NCI-H2196 treated with DMSO at 0.1 percent for 48 hours (cell line): ENCODE measurements around the gene BTBD16.

Source experiments
- DNase-seq: peaks from one replicate; lab custom pipeline; 2025; ENCODE audit not compliant: unreplicated experiment; lab: John Stamatoyannopoulos, UW

Gene BTBD16

DNA sequence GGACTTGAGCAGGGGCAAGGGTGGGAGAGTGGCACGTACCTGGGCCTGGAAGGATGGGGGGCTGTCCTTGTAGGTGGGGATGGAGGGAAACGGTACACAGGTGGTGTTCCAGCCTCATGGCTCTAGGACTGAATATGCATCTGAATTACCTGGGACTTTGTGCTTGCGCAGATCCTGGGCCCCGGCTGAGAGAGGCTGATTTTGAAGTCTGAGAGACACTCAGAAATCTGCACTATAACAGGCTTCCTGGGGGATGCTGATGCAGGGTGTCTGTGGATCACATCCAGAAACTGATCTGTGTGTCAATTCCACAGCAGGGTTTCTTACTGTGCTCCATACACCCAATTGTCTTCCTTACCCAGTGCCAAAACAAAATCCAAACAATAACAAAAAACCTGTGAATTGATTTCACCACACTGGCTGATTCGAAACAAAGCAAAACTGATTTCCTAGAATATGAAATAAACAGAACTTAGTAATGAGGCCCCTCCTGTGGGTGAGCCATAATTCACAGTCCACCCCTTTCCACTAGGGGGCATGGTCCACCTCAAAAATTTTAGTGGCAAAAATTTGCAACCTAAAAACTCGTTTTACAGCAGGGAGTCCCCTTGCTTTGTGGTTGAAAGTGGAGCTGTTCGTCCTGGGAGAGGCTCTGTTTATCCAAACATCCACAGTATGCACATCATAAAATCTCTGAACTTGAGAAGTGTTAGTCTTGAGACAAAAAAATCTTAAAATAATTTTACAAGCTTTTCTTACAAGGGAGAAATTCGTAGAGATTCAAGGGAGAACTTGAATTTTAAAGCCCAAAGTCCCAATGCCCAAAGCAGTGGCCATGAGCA is 71.4 kb downstream of the BTBD16 start:
- no peak for DNase-seq

DNA sequence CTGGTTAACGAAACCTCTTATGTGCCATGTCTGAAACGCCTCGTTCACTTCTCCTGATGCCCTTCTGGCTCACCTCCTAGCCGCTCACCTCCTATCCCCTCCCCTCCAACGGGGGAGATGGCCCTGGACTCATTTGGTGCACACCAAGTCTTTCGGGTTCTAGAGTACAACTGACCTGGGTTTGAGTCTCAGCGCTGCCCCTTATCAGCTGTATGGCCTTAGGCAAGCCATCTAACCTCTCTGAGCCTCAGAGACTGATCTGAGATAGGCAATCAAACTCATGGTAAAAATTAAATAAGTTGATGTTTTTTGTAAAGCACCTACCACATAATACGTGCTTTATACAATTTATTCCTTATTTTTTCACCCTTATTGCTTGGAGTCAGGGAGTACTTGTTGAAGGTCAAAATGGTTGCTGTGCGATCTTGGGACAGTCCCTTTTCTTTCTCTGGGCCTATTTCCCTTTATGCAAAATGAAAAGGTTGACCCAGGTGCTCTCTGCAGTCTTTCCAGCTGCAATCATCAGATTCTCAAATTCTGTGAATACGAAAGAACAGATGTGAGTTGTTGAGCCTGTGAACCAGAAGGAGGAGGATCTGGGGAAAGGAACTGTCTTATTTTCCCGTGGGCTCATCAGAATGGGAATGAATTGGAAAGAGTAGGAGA is 72.2 kb downstream of the BTBD16 start:
- DNase-seq: no peak

DNA sequence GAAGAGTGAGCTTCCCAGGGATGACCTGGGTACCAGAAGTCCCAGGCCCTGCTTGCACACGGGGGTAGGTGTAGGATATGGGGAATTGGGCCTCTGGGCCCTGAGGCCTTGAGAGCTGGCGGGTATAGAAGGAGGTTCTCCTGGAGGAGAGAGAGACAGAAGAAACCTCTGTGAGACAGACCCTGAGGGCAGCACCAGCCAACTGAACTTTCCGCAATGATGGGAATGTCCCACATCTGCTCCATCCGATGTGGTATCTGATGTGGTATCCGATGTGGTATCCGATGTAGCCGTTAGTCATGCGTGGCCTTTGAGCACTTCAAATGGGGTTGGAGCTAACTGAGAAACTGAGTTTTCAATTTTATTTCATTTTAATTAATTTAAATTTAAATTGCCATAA is 72.8 kb downstream of the BTBD16 start:
- DNase-seq: no peak

DNA sequence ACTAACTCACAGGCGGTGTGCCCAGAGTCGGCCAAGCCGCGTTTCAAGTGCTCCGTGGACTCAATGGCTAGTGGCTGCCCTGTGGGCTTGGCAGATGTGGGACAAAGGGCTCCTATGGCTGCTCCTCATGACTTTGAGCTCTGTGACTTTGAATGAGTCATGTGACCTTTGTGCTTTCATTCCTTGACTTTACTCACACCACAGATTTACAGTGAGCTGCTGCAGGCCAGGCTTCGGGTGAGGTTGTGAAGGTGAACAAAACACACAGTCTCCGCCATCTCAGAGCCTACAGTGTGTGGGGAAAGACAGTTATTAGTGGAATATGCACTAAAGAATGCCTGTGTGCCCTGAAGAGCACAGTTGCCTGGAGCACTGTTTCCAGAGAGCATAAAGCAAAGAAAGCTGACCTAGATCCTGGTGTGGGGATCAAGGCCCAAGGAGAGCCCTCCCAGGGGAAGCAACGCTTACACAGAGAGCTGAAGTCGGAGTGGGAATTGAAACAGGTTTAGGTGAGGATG is 73.7 kb downstream of the BTBD16 start:
- no peak for DNase-seq

DNA sequence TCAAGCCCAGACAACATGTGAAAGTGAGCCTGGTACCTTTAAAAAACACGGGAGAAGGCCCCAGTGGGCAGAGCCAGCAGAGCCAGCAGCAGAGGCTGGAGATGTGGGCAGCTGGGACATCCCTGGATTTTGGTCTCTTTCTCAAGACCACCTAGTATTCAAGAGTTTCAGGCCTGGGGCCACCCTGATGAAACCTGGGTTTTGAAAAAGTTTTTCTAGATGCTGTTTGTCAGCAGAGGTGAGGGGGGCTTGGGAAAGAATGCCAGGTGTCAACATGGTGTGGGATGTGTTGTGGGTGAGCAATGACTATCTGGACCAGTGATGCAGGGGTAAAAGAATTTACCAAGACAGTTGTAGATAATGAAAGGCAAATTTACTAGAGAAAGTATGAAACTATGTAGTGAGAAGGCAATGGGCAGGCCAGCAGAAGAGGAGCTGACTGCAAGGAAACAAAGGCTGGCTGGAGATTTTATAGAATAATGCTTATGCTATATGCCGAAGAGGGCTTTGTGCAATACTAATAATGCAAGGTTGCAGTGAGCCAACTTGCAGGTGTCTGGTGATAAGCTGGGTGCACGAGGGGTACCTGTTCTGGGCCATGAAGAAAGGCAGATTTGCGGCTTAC is 75.3 kb downstream of the BTBD16 start:
- DNase-seq: no peak

DNA sequence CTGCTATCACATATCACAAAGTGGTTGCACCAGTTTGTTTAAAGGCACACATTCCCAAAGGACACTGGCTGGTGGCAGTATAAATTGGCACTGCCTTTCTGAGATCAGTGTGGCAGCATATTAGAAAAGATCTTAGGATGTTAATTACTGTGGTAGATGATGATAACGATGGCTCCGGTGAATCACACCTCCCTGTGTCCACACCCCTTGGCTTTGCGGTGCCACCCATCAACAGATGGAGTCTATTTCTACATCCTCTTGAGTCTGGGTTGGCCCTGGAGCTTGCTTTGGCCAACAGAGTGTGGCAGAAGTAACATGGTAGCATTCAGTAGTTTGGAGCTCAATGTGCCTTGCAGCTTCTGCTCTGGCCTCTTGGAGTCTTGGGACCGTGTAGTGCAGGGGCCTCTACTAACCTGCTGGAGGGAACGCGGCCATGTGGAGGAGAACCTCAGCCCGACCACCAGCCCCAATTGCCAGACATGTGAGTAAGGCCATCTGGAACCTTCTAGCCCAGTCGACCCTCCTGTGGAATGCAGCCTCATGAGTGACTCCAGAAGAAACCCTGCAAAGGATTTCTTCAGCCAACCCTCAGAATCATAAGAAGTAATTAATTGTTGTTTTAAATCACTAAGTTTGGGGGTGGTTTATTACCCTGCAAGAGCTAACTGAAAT is 76.2 kb downstream of the BTBD16 start:
- no peak for DNase-seq

DNA sequence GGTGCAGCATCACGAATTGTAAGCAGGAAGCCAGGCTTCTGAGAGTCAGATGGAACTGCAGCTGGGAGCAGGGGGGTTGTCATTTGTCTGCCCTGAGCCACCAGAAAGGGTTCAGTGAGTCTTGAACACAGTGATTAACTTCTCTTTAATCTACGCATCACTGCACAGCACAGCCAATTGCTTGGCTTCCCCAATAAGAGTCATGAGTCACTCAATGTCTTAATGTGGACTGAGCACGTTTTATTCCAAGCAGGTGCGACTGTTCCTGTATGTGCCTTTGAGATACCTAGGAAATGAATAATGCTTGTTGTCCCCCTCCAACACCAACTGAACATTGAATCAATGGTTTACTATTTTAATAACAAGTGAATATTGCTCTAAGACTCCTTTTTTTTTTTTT is 77.4 kb downstream of the BTBD16 start:
- DNase-seq: no peak

DNA sequence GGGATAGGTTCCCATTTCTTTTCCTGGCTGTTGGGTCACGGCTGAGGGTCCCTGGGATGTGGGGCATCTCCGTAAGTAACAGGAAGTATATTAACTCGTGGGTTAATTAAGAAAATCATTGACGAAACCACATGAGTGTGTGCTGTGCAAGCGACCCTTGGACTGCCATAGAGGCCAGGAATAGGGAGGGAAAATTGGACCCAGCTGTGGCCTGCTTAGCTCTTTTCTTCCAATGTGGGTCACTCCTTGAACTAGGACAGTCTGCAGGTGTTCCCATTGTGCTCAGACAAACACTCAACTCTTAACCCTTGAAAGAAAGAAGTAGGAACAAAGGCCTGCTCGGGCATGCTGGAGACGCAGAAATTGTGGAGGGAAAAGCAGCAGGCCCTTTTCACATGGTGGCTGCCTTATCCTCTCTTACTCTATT is 77.9 kb downstream of the BTBD16 start:
- DNase-seq: no peak

DNA sequence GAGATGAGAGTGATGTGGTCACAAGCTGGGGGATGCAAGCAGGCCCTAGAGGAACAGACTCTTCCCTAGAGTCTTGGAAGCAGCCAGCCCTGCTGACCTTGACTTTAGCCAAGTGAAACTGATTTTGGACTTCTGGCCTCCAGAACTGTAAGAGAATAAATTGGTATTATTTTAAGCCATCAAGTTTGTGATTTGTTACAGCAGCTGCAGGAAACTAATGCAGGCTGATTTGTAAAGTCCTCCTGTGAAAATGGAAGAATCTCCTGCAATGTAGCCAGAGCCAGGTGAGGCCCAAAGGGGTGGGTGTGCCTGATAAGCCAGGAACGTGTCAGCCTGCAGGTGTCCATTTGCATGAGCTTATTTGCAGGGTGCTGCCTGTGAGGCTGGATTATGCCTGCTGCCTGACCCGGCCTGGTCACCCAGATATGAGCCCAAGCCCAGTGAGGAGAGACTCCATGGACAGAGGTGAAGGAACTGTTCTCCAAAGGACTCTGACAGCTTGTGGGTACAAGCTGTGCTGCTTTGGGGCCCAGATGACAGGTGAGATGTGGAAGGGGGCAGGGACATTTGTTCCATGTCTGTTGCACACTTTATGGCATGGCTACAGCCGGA is 78.8 kb downstream of the BTBD16 start:
- DNase-seq: no peak

DNA sequence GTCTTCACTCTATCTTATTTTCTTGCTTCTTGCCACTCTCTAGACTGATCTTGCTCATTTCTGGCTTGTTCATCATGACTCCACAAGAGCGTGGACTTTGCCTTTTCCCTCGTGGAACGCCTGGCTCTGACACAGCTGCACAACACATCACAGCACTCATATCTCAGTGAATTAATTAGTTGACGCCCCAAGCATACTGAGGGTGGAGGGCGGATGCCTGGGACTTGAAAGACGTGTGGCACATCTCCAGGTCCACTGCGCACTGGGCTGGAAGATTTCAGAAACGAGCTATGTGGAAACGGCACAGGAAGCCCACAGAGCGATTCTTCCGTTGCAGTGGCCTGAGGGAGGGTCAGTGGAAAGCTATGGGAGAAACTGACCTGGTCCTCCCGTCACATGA is 79.8 kb downstream of the BTBD16 start:
- no peak for DNase-seq

DNA sequence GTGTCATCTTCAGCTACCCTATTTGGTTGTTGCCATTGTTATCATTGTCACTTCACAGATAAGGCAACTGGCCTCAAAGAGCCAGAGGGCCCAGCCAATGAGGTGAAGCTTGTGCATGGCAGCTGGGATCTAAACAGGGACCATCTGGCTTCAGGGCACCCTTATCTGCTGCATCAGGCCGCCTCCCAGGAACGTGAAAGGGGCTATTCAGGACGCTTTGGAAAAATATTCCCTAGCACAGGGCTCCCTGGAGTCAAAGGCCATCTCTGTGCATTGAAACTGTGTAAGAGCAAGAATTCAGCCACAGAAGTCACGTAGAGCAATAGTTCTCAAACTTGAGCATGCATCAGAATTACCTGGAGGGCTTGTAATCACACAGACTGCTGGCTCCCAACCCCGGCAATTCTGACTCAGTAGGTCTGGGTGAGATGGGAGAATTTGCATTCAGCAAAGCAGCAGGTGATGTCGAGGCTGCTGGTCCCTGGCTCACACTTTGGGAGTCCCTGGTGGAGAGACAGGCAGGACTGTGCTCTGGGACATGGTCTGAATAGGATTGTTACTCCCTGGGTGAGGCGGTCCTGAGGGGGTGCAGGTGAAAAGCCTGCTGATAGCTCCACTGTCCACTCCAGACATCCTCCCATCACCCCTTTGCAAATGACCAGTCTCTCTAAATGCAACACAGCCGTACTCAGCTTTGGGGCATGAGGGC is 81.9 kb downstream of the BTBD16 start:
- DNase-seq: no peak

DNA sequence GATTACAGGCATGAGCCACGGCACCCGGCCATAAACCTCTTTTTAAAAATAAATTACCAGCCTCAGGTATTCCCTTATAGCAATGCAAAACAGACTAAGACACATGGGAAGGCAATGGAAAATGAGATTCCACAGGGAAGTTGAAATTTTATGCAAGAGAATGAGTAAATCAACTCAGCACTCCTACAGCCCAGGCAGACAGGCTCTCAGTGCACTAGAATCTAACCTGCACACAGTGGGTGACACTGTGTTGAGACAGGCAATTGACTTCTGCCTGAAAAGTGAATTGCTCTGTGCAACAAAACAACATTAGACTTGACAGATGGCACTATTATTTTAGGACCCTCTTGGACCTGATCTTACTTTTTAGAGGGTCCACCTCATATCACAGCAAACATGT is 83.3 kb downstream of the BTBD16 start:
- DNase-seq: no peak

DNA sequence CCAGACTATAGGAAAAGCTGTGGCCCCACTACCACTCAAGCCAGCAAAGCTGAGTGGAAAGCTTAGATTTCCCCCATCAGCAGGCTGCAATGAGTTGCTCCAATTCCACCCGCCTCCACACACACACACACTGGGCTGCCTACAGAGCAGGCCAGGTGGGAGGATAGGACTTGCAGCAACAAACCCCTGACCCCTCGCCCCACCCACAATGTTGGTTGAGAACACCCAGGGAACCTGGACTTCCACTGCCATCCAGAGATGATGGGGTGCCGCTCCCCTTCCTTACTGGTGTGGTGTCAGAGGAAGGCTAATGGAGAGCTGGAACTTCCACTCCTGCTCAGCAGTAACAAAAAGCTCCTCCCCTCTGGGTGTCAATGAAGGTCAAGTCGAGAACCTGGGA is 86.6 kb downstream of the BTBD16 start:
- no peak for DNase-seq

DNA sequence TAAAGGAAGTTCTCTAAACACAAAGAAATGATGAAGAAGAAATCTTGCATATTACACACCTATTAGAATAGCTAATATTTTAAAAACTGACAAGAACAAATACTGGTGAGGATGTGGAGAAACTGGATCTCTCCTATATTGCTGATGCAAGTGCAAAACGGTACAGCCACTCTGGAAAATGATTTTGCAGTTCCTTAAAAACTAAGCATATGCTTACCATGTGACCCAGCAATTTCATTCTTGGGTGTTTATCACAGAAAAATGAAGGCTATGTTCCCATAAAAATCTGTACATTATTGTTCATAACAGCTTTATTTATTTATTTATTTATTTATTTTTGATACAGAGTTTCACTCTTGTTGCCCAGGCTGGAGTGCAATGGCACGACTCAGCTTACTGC is 88.5 kb downstream of the BTBD16 start:
- no peak for DNase-seq

DNA sequence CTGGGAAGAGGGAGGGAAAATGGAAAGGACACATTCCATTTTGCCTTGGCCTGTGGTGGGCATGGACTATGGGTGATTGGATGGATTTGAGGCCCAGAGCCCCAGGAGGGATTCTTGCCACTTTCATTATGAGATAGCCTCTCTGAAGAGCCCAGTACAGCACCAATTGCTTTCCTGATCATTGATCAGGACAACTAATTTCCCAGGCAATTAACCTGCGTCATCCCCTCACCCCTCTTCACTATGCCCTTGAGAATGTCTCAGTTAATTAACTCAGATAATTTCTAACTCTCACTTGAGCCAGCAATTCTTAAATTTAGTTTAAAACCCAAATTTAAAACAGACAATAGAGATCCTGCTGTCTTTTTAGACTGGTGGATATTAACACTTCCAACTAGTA is 90.0 kb downstream of the BTBD16 start:
- no peak for DNase-seq

DNA sequence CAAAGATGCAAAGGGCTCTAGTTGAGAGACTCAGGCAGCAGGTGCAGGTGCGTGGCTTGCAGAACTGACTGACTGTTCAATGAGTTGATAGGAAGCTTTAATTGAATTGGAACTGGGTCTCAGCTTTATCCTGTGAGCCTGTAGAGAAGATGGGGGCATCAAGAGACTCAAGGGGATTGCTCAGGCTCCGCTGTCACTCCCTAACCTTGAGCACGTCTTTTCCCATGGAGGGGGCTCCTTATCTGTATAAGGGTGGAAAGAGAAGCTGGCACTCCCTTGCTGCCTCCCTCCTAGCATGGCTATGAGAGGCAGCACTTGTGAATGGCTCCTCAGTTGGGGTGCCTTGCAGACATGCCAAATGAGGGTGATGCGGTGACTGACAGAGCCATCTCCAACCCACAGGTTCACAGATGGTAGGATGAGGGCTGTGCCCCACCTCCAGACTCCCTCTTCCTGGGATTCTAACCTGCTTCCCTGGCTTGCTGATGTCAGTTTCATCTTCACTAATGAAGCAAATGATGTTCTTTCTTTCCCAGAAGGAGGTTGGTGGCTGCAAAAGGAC is 91.0 kb downstream of the BTBD16 start:
- no peak for DNase-seq

DNA sequence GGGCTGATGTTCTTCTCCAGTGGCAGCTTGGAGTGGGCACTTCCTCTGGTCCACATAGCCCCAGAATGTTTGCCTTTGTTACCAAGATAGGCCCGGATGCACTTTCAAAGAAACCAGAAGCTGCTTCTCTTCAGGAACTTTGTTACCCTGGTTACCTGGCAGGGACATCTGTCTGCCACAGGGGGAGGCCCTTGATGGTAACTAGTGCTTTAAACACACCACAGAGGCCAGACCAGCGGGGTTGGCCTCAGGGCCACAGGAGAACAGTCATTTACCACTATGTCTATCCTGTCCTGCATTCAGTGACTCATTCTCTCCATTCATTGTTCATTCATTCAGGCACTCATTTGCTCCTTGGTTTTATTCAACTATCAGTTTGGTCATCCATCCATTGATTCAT is 91.5 kb downstream of the BTBD16 start:
- no peak for DNase-seq

DNA sequence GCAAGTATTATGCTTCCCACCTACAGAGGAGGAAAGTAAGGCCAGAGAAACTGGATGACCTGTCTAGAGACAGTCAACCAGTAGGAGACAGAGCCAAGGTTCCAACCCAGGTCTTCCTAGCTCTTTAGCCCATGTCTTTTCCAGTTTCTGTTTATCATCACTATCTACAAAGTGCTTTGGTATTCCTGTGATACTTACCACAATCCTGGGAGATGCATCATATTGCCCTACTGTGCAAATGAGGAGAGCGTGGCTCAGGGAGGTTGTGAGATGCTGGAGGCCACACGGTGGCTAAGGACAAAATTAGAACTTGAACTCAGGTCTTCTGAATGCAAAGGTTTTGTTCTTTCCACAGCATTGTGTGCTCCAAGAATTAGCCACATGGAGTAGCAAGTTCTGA is 92.2 kb downstream of the BTBD16 start:
- DNase-seq: no peak

DNA sequence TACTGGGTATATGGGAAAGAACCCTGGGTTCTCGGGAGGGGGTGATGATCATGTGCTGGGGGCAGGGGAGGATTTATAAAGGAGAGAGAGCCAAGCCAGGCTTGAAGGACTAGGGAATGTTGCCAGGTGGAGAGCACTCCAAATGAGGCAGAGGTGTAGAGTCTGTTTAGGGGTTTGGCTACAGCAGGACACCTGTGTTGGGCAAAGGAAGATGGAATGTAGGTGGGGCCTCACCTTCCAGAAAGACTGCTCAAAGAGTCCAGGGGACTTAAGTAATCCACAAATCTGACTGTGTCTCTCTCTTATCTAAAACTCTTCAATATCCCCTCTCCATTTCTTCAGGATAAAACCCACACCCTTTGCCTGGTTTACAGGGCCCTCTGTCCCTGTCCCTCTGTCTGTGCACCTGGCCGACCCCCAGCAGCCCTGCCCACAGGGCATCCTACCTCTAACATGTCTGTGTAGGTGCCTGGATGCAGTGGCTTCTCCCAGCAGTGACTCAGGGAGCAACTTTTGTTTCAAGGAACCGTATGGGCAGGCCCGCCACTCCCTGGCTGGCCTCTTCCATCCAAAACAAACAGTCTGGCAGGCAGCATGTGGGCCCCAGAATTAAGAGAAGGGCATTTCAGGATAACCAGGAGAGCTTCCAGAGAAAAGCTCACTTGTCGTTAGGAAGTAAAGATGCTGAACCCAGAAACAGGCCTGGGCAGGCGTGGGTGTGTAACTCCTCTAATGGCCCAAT is 92.8 kb downstream of the BTBD16 start:
- DNase-seq: no peak
